RPMI7951 (cell line): ENCODE results near the gene RABGAP1L. TPM values are rescaled to one million over a fixed set of nuclear protein-coding genes. Genes with fewer than 3 reads are reported as not detected.
"Not testable (repeated sequence)": the region's sequence is repeated elsewhere in the genome, so short reads cannot be mapped to it uniquely, and the experiment has no call there.

Source experiments
- DNase-seq: peaks from one replicate; pipeline ENCODE4 v3.0.0-alpha.2; 2012; ENCODE audit warnings: low read depth
- total RNA-seq: library from RNA; depleted of rRNA; stranded (reverse); fragments of >200 nt; shearing (Covaris generic); gene quantifications from 2 replicates; pipeline ENCODE4 v1.2.3, GENCODE V29; 2014

The RABGAP1L gene
- total RNA-seq, 1 experiment from 2014 or later, result 17.2 TPM

GRCh38 chr1:174990382-174990999 lies 831.2 kb downstream of the RABGAP1L start:
- peak; percentile 84 for DNase-seq

DNA sequence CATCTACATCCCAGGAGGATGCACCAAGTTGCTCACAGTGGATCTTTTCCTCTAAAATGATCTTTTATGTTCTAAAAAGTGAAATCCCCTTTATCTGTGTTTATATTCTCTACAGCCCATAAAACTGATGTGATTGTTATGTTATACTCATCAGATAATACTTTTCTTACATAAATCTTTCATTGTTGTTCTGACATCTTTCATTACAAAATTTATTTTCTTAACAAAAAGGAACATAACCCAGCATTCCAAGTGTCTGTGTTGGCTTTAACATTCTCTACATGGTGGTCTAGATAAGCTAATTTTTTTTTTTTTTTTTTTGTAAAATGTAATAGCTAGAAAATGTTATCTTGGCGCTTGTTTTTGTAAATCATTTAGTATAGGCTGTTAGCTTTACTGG lies 832.2 kb downstream of the RABGAP1L start:
- DNase-seq, result no peak

DNA sequence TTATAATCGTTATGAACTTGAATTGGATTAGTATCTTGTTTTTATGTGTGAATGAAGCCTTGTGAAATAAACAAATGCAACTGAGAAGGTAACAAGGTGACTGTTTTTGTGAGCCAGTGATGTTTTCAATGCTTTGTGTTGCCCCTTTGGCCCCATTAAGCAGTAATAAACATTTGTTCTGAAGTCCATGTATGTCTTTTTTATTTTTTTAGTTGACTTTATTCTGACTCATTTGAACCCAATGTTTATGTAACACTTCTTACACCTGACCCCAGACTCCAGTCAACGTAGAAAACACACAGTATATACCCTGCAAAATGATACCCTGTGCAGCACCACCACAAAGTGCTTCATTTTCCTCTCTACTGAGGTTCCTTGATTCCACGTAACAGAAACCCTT lies 835.8 kb downstream of the RABGAP1L start:
- DNase-seq, result no peak

- no peak for DNase-seq
Observed at GRCh38 chr1:174995916-174996315, 836.6 kb downstream of the RABGAP1L start.

DNA sequence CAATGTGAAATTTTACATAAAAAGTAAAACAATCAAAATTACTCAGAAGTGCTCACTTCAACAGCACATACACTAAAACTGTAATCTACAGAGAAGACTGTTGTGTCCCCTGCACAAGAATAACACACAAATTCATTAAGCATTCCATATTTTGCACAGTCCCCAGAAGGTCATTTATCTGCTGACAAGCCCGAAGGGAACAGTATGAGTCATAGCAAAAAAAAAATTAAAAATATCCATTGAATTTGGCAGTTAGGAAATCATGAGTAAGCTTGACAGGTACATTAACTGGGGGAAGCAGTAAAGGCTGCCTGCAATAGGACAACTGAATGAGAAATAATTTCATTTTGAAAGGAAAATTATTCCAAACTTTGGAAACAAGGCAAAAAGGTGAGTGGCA lies 837.2 kb downstream of the RABGAP1L start:
- DNase-seq, result peak; percentile 25

GRCh38 chr1:174997041-174997440 lies 837.7 kb downstream of the RABGAP1L start:
- DNase-seq, result no peak

DNA sequence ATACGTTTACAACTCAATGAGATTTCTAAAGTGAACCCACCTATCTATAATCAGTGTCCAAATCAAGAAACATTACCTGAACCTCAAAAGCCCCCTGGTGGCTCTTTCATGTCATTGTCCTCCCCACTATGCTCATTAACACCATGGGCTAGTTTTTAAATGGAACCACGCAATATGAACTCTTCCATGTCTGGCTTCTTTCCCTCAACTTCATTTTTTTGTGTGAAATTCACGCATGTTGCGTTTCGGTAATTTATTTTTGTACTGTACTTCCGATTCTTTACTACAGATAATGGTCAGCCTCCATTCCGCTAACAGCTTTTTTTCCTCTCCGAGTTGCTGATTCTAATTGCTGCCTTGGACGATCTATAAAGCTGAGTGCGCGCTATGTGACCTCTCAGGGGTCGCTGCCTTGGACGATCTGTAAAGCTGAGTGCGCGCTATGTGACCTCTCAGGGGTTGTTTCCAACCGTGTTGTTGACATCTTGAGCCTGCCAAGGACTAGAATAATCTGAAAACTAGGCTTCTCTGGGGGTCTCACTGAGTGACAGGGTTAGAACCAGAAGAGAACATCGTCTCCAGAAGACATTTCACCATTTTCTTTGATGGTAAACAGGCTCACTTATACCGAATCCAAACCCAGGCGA lies 839.4 kb downstream of the RABGAP1L start:
- peak; percentile 57 for DNase-seq

DNA sequence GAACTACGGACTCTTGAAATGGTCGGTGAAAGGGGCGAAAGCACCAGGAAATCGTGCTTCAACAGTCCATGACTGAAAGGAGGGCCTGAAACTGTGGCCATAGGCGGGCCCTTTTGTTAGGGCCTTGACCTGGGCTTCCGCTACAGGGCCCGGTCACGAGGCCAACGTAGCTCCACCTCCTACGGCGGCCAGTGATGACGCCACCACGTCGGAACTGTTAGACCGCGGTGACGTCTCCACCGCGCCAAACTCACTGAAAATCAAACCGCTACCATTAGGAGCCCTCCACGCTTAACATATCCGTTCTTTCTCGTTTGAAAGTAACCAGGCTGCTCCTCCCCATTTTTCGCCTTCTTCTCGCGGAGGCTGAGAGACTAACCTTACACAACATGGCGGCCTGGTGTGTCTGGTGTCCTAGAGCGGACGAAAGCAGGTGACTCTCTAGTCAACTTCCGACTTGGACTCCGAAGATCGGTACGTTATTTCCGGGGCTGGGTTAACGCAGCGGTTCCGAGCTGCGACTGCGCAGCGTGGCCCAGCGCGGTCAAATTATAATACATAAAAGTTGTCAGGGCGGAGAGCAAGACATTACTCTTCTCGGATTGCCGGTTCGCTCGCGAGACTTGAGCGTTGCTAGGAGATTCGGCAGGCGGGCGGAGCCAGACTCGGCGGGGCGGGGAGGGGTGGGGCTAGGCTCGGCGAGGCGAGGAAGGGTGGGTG lies 840.1 kb downstream of the RABGAP1L start:
- peak; percentile 97 for DNase-seq

GRCh38 chr1:174999936-175000696 lies 840.8 kb downstream of the RABGAP1L start, which contains the start of gene CACYBP:
TSS of gene CACYBP (plus strand) at chr1:174999947. CDS start at chr1:175000181, 234 bp downstream.
- DNase-seq, result peak; percentile 34

DNA sequence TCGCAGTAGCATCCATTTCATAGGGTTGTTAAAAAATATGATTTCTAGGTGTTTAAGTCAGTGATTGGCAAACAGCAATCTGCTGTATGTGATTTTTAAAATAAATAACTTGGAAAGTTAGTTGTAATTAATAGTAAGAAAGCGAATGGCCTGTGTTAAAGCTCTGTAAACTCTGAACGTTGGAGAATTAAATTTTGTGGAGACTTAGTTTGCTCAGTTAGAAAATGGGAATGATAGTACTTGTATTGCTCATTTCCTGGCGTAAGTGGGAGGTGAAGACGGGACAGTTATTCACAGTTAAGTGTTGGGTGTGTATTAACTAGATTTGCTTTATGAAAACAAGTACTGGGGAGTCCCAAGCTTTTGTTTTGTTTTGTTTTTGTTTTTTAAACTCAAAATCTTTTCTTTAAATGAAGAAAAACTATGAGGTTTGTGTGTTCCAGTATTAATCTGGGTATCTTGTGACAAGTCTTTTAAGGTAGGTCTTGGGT lies 841.4 kb downstream of the RABGAP1L start:
- no peak for DNase-seq

DNA sequence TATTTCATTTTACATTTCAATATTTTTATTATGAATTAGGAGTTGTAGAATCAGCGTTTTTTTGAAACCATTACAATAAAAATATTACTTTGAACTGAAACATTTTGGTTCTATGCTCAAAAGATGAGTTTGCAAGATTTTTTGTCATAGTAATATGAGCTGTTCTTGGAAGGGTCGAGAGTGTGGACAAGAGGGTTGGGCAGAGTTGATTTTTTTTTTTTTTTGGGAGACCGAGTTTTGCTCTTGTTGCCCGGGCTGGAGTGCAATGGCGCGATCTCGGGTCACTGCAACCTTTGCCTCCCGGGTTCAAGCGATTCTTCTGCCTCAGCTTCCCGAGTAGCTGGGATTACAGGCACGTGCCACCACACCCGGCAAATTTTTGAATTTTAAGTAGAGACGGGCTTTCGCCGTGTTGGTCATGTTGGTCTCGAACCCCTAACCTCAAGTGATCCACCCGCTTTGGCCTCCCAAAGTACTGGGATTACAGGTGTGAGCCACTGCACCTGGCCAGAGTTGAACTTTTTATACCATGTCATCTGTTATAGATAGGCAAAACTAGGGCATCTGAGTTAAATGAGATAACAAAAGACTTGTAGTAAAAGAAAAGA lies 843.7 kb downstream of the RABGAP1L start:
- DNase-seq, result no peak

DNA sequence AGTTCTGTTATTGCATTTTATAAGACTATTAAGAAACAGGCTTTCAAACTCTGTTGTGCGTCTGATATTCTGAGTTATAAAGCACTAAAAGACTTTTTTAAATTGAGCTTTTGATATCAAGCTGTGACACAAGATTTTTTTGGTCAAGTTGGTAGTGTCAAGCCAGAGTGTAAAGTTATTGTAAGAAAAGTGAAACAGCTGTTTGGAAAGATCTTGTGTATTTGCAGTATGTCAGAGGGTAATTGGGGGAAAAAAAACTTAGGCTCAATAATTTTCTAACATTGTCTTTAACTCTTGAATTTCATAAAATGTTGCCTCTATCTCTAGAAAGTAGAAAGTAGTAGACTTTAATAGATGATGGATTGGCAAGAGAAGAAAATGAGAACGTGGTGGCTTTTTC lies 844.2 kb downstream of the RABGAP1L start:
- DNase-seq, result no peak

GRCh38 chr1:175005085-175005783 lies 845.9 kb downstream of the RABGAP1L start:
- no peak for DNase-seq

DNA sequence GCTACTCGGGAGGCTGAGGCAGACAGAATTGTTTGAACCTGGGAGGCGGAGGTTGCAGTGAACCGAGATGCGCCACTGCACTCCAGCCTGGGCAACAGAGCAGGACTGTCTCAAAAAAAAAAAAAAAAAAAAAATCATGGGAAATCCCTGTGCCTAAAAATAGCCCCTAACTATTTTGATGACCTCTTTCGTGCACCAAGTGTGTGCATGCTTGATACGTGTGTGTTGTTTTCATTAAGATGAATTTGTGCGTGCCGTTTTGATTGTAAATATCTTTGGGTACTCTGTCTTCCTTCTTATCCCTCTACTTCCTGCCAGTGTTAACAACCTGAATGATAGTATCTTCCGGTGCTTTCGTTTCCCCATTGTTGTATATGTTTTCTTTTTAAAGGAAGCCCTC lies 850.2 kb downstream of the RABGAP1L start:
- DNase-seq, result no peak

- DNase-seq, result no peak
Observed at GRCh38 chr1:175013445-175013844, 854.1 kb downstream of the RABGAP1L start.

- DNase-seq, result no peak
Observed at GRCh38 chr1:175015243-175015642, 855.9 kb downstream of the RABGAP1L start.

DNA sequence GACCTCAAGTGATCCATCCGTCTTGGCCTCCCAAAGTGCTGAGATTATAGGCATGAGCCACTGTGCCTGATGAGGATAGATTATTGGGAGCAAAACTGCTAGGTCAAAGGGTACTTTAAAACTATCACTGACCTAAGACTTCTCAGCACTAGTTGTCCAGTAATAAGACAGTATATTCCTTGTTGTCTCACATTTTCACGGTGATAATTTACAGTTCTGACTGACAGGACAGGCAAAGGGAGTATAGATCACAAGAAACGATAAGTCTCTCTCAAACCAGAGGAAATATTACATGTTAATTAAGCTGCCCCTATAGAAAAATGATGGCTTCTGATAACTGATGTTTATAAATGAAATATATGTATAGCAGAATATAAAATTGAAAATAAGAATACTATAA lies 860.2 kb downstream of the RABGAP1L start:
- DNase-seq, result no peak

DNA sequence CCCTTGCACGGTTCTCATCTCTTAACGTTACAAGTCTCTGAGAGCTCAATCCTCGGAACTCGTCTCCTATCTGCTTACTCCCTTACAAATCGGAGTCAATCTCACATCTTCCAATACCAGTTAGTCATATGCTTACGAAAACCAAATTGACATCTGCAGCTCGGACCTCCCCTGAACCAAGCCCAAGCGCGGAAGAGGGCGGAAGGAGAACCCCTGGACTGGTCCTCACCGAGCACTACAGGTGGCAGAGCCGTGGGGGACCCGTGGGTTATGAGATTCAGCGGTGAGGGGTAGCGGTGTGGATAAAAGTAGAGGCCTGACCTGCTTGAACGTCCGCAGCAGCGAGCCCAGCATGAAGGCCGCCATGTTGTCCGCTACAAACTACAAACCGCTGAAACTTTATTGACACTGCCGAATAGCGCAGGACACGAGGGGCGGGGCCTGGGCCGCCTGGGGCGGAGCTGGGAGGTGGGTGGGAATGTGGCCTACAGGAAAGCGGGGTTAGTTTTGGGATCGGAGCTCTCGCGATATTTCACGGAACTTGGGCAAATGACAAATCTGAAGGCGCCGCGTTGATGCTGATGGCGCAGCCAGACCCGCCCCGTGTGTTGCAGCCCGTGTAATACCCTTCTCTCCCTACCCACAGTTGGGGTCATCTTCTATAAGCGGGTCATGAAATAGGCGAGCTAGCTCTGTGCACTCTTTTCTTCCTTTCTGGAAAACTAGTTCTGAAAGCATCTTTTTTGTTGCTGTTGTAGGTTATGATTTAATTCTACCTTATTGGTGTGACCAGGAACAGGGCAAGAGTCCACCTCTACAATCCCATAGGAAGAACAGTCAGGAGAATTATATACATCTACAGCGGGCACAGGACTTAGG lies 864.0 kb downstream of the RABGAP1L start, which contains the start of gene MRPS14:
Gene MRPS14, minus strand, starts transcription at position 383 of the 879 bp plus-strand sequence. Its CDS starts 17 bp downstream, at position 366.
- peak; percentile 96 for DNase-seq

DNA sequence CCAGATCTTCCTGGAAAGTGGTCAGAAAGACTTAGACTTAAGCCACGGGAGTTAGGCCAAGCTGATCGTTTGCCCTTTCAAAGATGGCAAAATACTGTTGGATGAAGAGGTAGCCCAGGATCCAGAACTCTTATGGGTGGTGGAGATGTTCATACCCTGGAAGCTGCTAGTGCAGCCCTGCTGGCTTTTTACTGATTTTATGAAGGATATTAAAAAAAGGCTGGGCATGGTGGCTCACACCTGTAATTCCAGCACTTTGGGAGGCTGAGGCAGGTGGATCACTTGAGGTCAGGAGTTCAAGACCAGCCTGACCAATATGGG lies 864.6 kb downstream of the RABGAP1L start:
- DNase-seq, result not testable (repeated sequence)

- DNase-seq, result no peak
Observed at GRCh38 chr1:175024773-175025172, 865.5 kb downstream of the RABGAP1L start.
